H9 (cell line): ENCODE data around the gene ANP32D. TPM values are rescaled to one million over a fixed set of nuclear protein-coding genes. Genes with fewer than 3 reads are reported as not detected.

Source experiments
- total RNA-seq: library from RNA; stranded (reverse); gene quantifications from 2 replicates; pipeline ENCODE4 v1.2.1, GENCODE V29; 2021

The ANP32D gene
- total RNA-seq, 1 experiment from 2014 or later = not detected

Other genes with a start within 250 kb of the ANP32D start
- gene ZNF641, start 121.6 kb upstream of the ANP32D start, total RNA-seq = 8.1 and 8.5 TPM in 2 replicates
- not detected in 2 replicates for gene C12orf54, start 9.9 kb downstream of the ANP32D start, total RNA-seq
- gene OR8S1, start 53.1 kb downstream of the ANP32D start, total RNA-seq = not detected in 2 replicates
- not detected in 2 replicates for gene LALBA, start 97.5 kb downstream of the ANP32D start, total RNA-seq
- 51.3 and 56.6 TPM in 2 replicates for gene KANSL2, start 209.7 kb downstream of the ANP32D start, total RNA-seq
- gene CCNT1, start 244.1 kb downstream of the ANP32D start, total RNA-seq = 49.4 and 53.1 TPM in 2 replicates